ENCODE data around the gene APOO. TPM values are rescaled to one million over a fixed set of nuclear protein-coding genes. Genes with fewer than 3 reads are reported as not detected.
"Not testable (repeated sequence)": the region's sequence is repeated elsewhere in the genome, so short reads cannot be mapped to it uniquely, and the experiment has no call there.

Gene APOO
- total and polyA plus RNA-seq, 11 donors = 41.0 to 113 (median 92.2) TPM

- no peak overlapping the region for H3K4me3 ChIP-seq
- no peak for TF ChIP-seq CTCF (IDR thresholded peaks at IDR 0.05)
- no peak for TF ChIP-seq POLR2A (IDR thresholded peaks at IDR 0.05)
- DNase-seq (no peak), ATAC-seq (no peak)
- peak overlapping the region in 1 of 12 donors; percentile 14 for H3K27ac ChIP-seq
- H3K4me1 ChIP-seq = peaks cover 0 to 41% (median 12%) of the 10 kb centered on the region in 12 donors
- WGBS, 4 donors = 61 to 73% (median 69%) methylated on average over 2 of the region's 2 CpGs
- peaks cover 0 to 8% (median 0%) of the 10 kb centered on the region in 9 donors for H3K27me3 ChIP-seq
- H3K36me3 ChIP-seq = no peaks in the 10 kb centered on the region
- intact Hi-C loops (cut with DNase I) = no loop called here
- H3K9me3 ChIP-seq = no peaks in the 10 kb centered on the region
Measured at GRCh38 chrX:23896981-23897380, 10.8 kb downstream of the APOO start.

- H3K4me1 ChIP-seq = peaks cover 0 to 37% (median 10%) of the 10 kb centered on the region in 12 donors
- DNase-seq; ATAC-seq; H3K36me3 ChIP-seq; H3K27ac ChIP-seq; H3K27me3 ChIP-seq; H3K9me3 ChIP-seq; H3K4me3 ChIP-seq; intact Hi-C loops (cut with DNase I): not testable (repeated sequence)
- WGBS, 4 donors = 59 to 94% (median 77%) methylated on average over 4 of the region's 4 CpGs
Measured at GRCh38 chrX:23896539-23896938, 11.2 kb downstream of the APOO start.

DNA sequence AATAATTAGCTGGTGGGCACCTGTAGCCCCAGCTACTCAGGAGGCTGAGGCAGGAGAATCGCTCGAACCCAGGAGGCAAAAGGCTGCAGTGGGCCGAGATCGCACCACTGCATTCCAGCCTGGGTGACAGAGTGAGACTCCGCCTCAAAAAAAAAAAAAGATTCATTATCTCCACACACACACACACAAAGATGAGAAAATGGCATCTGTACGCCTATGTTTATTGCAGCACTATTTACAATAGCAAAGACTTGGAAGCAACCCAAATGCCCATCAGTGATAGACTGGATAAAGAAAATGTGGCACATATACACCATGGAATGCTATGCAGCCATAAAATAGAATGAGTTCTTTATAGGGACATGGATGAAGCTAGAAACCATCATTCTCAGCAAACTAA, 12.7 kb downstream of the APOO start:
- H3K36me3 ChIP-seq; intact Hi-C loops (cut with DNase I); H3K4me3 ChIP-seq; H3K9me3 ChIP-seq; ATAC-seq; H3K27ac ChIP-seq; H3K27me3 ChIP-seq; DNase-seq: not testable (repeated sequence)
- WGBS, 4 donors = 87 to 98% (median 94%) methylated on average over 6 of the region's 6 CpGs
- peaks cover 0 to 23% (median 4%) of the 10 kb centered on the region in 12 donors for H3K4me1 ChIP-seq

- H3K36me3 ChIP-seq = no peaks in the 10 kb centered on the region
- no peaks in the 10 kb centered on the region for H3K4me1 ChIP-seq
- no peaks in the 10 kb centered on the region for H3K9me3 ChIP-seq
- intact Hi-C loops (cut with DNase I) = no loop called here
- TF ChIP-seq POLR2A (IDR thresholded peaks at IDR 0.05) (no peak), CTCF (IDR thresholded peaks at IDR 0.05) (no peak)
- 91 to 99% (median 97%) methylated on average over 4 of the region's 4 CpGs for WGBS, 4 donors
- no peak overlapping the region for H3K4me3 ChIP-seq
- DNase-seq = no peak
- H3K27ac ChIP-seq = no peak overlapping the region
- ATAC-seq = no peak
- H3K27me3 ChIP-seq = peaks cover 0 to 4% (median 0%) of the 10 kb centered on the region in 9 donors
Measured at GRCh38 chrX:23890933-23891332, 16.8 kb downstream of the APOO start.

DNA sequence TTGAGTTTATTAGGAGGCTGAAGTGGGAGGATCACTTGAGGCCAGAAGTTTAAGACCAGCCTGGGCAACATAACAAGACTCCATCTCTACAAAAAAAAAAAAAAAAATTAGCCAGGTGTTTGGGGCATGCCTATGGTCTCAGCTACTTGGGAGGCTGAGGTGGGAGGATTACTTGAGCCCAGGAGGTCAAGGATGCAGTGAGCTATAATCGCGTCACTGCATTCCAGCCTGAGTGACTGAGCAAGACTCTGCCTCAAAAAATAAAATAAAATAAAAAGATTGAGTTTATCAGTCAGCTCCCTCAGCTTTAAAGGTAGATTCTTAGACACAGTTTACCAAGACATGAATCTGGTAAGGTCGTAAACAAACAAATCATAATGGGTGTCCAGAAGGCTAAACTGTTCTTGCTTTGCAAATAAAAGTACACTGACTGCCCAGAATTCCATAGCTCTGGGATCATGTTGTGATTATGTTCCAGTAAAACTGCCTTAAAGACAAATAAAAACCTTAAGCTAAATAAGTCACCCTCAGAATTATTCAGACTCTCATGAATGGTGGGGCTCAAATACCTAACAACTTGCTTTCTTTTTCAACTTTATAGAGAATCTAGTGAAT, 18.7 kb downstream of the APOO start:
- DNase-seq (no peak), ATAC-seq (no peak)
- WGBS, 4 donors = 83 to 99% (median 86%) methylated on average over 3 of the region's 3 CpGs
- no peak for TF ChIP-seq CTCF (IDR thresholded peaks at IDR 0.05)
- TF ChIP-seq POLR2A (IDR thresholded peaks at IDR 0.05) = no peak
- Histone ChIP-seq H3K36me3 (no peaks in the 10 kb centered on the region), H3K4me3 (no peak overlapping the region), H3K27me3 (no peaks in the 10 kb centered on the region), H3K27ac (no peak overlapping the region), H3K4me1 (peaks cover 0 to 5% (median 0%) of the 10 kb centered on the region in 12 donors), H3K9me3 (no peaks in the 10 kb centered on the region)
- intact Hi-C loops (cut with DNase I) = no loop called here
